HG03175 (cell line): ENCODE data around the gene LAG3.
"Not testable (repeated sequence)": the region's sequence is repeated elsewhere in the genome, so short reads cannot be mapped to it uniquely, and the experiment has no call there.

Experiments
- ATAC-seq: cut with Tn5 transposase; IDR thresholded peaks from one replicate; pipeline ENCODE4 v1.9.1; 2021; ENCODE audit warnings: mild to moderate bottlenecking, moderate library complexity; ENCODE audit not compliant: unreplicated experiment

The LAG3 gene

DNA sequence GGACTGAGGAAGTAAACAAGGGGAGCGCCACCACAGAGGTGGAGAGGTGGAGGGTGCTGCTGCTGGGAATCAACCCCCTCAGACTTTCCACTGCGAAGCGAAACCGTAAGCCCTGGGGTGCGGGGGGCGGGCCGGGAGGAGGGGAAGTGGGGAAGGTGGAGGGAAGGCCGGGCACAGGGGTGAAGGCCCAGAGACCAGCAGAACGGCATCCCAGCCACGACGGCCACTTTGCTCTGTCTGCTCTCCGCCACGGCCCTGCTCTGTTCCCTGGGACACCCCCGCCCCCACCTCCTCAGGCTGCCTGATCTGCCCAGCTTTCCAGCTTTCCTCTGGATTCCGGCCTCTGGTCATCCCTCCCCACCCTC is at the start of gene LAG3:
Gene LAG3, plus strand, starts transcription at position 190 of the 365 bp plus-strand sequence. CDS start 333 bp downstream, outside the sequence.
- ATAC-seq = no peak

- ATAC-seq = no peak
Measured at GRCh38 chr12:6722863-6723262, 49.5 kb upstream of the LAG3 start.

GRCh38 chr12:6723607-6724408 is 48.5 kb upstream of the LAG3 start, which contains the start of gene COPS7A:
Gene COPS7A (plus strand): TSS chr12:6724046. CDS start chr12:6724657, 611 bp downstream.
- peak; percentile 93 for ATAC-seq

DNA sequence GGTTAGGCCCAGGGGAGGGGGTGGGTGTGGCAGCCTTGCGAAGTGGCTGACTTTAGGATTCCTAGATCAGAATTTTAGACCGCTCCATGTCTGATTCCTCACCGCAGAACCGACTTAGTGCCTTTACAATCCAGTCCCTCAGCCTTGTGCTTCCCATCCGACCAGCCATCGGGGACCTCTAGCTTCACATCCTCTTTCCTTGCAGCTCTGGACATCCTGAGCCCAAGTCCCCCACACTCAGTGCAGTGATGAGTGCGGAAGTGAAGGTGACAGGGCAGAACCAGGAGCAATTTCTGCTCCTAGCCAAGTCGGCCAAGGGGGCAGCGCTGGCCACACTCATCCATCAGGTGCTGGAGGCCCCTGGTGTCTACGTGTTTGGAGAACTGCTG is 47.9 kb upstream of the LAG3 start:
- ATAC-seq = peak; percentile 28

GRCh38 chr12:6725350-6725749 is 47.0 kb upstream of the LAG3 start:
- no peak for ATAC-seq

DNA sequence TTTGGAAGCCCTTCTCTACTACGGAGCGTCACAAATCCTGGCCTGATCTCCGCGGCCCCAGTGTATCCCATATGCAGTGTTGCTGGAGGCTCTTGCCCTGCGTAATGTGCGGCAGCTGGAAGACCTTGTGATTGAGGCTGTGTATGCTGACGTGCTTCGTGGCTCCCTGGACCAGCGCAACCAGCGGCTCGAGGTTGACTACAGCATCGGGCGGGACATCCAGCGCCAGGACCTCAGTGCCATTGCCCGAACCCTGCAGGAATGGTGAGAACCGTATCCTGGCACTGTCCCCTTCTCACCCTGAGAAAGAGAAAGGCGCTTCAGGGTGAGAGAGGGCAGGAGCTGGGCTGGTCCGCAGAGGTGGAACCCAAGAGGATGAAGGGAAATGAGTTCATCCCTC is 43.1 kb upstream of the LAG3 start:
- no peak for ATAC-seq

- ATAC-seq = no peak
Measured at GRCh38 chr12:6730169-6730568, 42.2 kb upstream of the LAG3 start.

DNA sequence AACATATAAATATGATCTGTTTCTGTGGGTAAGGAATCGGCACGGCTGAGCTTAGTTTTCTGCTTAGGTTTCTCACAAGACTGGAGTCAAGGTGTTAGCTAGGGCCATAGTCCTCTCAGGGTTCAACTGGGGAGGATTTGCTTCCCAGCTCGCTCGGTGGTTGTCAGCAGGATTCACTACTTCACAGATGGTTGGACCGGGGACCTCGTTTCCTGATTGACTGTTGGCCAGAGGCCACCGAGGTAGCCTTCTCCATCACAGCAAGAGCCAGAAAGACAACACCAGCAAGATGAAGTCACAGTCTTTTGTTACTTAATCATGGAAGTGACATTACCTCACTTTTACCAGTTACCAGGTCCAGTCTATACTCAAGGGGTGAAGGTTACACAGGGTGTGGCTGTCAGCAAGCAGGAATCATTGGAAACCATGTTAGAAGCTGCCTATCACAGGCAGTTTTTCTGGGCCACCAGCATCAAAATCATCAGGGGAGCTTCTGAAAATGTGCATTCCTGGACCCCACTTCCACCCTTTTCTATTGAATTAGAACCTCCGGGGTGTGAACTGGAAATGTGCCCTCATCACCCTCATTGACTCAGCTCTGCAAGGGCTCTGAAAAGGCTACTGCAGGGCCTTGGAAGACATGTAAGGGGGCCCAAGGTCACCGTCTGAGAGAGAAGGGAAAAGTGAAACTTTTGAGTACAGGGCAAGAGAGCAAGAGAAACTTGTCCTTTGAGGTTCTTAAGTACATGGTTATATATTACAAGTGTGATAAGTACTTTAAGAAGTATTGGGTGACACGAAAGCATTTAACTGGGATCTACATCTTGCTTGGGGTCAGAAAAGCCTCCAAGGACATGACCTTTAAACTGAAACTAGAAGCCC is 37.6 kb upstream of the LAG3 start:
- ATAC-seq = no peak

GRCh38 chr12:6735448-6736191 is 36.7 kb upstream of the LAG3 start:
- ATAC-seq = no peak

DNA sequence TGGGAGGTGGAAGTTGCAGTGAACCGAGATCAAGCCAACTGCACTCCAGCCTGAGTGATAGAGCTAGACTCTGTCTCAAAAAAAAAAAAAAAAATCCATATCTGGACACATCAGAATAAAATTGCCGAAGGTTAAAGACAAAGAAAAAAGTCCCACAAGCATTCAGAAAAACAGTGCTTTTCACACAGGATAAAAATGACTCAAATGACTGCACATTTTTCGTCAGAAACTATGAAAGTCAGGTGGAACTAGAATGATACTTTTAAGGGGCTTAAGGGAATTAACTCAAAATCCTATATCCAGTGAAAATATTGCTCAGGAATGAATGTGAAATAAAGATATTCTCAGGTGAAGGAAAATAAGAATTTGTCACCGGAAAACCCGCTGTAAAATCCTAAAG is 35.6 kb upstream of the LAG3 start:
- ATAC-seq = no peak

DNA sequence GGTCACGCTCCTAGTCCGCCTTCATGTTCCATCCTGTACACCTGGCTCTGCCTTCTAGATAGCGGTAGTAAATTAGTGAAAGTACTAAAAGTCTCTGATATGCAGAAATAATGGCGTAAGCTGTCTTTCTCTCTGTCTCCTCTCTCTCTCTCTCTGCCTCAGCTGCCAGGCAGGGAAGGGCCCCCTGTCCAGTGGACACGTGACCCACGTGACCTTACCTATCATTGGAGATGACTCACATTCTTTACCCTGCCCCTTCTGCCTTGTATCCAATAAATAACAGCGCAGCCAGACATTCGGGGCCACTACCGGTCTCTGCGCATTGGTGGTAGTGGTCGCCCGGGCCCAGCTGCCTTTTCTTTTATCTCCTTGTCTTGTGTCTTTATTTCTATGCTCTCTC is 30.2 kb upstream of the LAG3 start:
- not testable (repeated sequence) for ATAC-seq

GRCh38 chr12:6742834-6743233 is 29.5 kb upstream of the LAG3 start:
- no peak for ATAC-seq

DNA sequence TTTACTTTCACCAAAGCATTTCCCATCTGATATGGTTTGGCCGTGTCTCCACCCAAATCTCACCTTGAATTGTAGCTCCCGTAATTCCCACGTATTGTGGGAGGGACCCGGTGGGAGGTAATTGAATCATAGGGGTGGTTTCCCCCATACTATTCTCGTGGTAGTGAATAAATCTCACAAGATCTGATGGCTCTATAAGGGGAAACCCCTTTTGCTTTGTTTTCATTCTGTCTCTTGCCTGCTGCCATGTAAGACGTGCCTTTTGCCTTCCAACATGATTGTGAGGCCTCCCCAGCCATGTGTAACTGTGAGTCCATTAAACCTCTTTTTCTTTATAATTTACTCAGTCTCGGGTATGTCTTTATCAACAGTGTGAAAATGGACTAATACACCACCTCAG is 29.0 kb upstream of the LAG3 start:
- not testable (repeated sequence) for ATAC-seq

- ATAC-seq = no peak
Measured at GRCh38 chr12:6745741-6746525, 26.4 kb upstream of the LAG3 start.

DNA sequence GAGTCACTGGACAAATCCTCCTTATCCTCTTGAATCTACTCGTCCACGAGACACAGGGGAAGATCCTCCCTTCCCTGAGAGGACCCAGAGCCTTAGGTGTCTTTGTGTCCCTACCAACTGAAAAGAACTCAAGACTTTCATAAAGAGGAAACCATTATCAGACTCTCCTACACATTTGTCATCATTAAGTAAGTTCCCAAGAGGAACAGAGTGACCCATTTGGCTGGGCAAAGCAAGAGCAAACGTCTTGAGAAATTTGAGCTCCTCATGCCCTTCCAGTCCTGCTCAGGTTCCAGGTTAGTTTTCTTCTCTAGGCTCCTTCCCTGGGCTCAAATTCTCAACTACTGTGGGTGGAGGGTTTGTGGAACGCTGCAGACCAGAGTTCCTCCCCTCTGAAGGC is 25.1 kb upstream of the LAG3 start:
- no peak for ATAC-seq

DNA sequence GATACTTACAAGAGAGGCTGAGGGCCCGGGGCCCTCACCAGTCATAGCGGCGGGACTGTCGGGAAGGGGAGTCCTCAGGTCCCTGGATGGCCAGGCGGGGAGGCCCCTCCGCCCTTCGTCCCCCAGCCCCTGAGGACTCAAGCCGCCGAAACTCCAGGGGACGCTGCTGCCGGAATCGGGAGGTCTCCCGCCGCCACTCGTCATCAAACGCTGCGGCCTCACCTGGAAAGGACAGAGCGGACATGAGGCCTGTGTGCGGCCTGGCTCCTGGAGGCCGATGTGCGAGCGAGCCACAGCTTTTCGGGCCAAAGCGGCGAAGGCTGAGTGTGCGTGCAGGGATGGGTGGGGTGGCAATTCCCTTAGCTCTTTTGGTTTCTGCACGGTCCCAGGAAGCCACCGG is 23.6 kb upstream of the LAG3 start:
- ATAC-seq = no peak

- ATAC-seq = no peak
Measured at GRCh38 chr12:6750506-6750905, 21.8 kb upstream of the LAG3 start.

- ATAC-seq = no peak
Measured at GRCh38 chr12:6751767-6752166, 20.6 kb upstream of the LAG3 start.

GRCh38 chr12:6752167-6752920 is 20.0 kb upstream of the LAG3 start:
- peak; percentile 3 for ATAC-seq
